Measurements from ENCODE around the gene ZER1. TPM values are rescaled to one million over a fixed set of nuclear protein-coding genes. Genes with fewer than 3 reads are reported as not detected.
A peak's percentile ranks its signal among the peaks of the same experiment; 100 is the strongest.
"Not testable (repeated sequence)": the region's sequence is repeated elsewhere in the genome, so short reads cannot be mapped to it uniquely, and the experiment has no call there.

The ZER1 gene
- total RNA-seq, 2 donors from 2014 or later = 30.6 to 32.6 TPM

DNA sequence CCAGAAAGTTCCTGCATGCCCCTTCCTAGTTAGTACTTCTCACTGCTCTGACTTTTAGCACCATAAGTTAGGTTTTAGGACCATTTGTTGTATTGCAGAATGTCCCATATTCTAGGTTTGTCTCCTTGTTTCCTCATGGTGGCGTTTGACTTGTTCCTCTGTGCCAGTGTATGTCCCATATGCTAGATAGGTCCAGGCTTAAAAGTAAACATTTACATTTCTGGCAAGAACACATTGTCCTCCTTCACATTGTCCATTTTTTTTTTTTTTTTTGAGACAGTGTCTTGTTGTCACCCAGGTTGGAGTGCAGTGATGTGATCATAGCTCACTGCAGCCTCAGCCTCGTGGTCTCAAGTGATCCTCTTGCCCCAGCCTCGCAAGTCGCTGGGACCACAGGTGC lies 30.8 kb upstream of the ZER1 start:
- no peaks in the 10 kb centered on the region for H3K9me3 Mint-ChIP-seq
- ATAC-seq (replicated peaks in 1 of 2) (no peak), DNase-seq (no peak)
- no peak overlapping the region for H3K4me3 Mint-ChIP-seq
- H3K4me1 Mint-ChIP-seq (ENCODE audit: low read depth) = no peaks in the 10 kb centered on the region
- H3K36me3 Mint-ChIP-seq (ENCODE audit: insufficient read depth in 2 of 2) = peaks cover 2 to 16% of the 10 kb centered on the region in 2 donors
- H3K27ac Mint-ChIP-seq = peak overlapping the region; percentile 44
- H3K27me3 Mint-ChIP-seq (ENCODE audit: low read depth) = no peaks in the 10 kb centered on the region

DNA sequence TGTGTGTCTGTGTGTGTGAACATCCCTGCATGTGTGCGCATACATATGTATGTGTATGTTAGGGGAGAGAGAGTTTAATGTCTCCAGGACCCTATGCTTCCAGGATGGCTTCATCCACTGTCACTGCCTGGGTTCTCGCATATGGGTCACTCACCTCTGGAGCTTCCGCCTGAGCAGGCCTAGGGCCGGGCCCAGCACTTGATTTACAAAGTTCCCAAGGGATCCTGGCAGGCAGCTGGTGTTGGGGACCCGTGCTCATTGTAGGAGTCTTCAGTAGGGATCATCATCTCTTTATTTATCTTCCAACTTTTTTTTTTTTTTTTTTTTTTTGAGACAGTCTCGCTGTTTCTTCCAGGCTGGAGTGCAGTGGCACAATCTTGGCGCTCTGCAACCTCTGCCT lies 28.3 kb upstream of the ZER1 start:
- H3K4me1 Mint-ChIP-seq (ENCODE audit: low read depth) = no peaks in the 10 kb centered on the region
- no peaks in the 10 kb centered on the region for H3K9me3 Mint-ChIP-seq
- H3K27me3 Mint-ChIP-seq (ENCODE audit: low read depth) = no peaks in the 10 kb centered on the region
- DNase-seq (no peak), ATAC-seq (replicated peaks in 1 of 2) (no peak)
- H3K36me3 Mint-ChIP-seq (ENCODE audit: insufficient read depth in 2 of 2) = peaks cover 2 to 13% of the 10 kb centered on the region in 2 donors
- H3K4me3 Mint-ChIP-seq = no peak overlapping the region
- H3K27ac Mint-ChIP-seq = no peak overlapping the region

DNA sequence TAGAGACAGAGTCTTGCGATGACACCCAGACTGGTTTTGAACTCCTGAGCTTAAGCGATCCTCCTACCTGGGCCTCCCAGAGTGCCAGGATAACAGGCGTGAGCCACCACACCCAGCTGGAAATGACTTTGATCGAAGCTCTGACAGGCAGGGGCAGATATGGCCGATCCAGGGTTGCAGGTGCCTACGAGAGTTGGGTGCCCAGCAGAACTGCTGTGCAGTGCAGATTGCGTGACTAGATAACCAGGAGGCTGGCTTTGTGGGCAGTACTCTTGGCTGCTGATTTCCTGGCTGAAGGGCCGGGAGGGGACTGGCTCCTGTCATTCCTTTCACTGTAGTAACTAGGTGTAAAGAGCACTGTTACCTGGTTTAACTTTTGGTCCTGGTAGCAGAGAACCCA lies 27.2 kb upstream of the ZER1 start:
- no peaks in the 10 kb centered on the region for H3K9me3 Mint-ChIP-seq
- no peak overlapping the region for H3K27ac Mint-ChIP-seq
- no peak overlapping the region for H3K4me3 Mint-ChIP-seq
- no peaks in the 10 kb centered on the region for H3K27me3 Mint-ChIP-seq (ENCODE audit: low read depth)
- H3K36me3 Mint-ChIP-seq (ENCODE audit: insufficient read depth in 2 of 2) = peaks cover 2 to 13% of the 10 kb centered on the region in 2 donors
- ATAC-seq (replicated peaks in 1 of 2) (no peak), DNase-seq (no peak)
- H3K4me1 Mint-ChIP-seq (ENCODE audit: low read depth) = no peaks in the 10 kb centered on the region

DNA sequence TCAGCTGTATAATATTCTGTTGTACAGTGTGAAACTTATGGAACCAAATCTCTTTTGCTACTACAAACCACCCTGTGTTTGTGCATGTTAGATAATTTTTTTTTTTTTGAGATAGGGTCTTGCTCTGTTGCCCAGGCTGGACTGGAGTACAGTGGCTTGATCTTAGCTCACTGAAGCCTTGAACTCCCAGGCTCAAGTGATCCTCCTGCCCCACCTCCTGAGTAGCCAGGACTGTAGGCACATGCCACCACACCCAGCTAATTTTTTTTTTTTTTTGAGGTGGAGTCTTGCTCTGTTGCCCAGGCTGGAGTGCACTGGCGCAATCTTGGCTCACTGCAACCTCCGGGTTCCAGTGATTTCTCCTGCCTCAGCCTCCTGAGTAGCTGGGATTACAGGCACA lies 23.2 kb upstream of the ZER1 start:
- not testable (repeated sequence) for ATAC-seq (replicated peaks in 1 of 2); H3K27me3 Mint-ChIP-seq (ENCODE audit: low read depth); H3K4me1 Mint-ChIP-seq (ENCODE audit: low read depth); H3K9me3 Mint-ChIP-seq; H3K4me3 Mint-ChIP-seq; DNase-seq; H3K36me3 Mint-ChIP-seq (ENCODE audit: insufficient read depth in 2 of 2); H3K27ac Mint-ChIP-seq

DNA sequence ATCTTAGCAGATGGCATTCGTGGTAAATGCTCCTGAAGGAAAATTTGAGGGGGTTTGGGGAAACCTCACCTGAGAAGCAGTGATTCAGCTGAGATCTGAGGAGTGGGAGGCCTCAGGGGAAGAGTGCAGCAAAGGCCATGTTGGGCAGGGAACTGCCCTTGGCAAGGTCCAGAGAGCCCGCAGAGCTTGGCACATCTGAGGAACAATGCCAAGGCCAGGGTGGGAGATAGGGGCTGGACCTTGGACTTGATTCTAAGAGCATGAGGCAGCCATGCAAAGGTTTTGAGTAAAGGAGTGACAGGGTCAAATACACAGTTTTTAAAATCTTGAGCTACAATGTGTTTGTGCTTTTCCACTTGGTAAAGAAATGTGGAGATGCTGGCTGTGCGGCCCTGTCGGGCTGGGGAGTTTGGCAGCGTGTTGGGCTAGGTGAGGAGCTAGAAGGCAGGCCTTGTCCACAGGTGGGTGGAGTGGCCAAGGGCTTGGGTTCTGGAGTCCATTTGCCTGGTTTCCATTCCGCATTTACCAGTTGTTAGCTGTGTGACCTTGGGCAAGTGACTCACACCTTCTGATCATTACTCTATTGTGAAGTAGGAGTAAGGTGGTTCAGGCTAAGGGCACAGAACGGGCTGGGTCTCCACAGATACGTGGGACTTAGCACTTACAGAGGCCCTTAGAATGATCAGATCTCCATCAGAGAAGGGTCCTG lies 21.4 kb upstream of the ZER1 start:
- Mint-ChIP-seq H3K4me1 (ENCODE audit: low read depth) (peaks cover 8% of the 10 kb centered on the region), H3K4me3 (no peak overlapping the region), H3K27ac (peak overlapping the region; percentile 48), H3K36me3 (ENCODE audit: insufficient read depth in 2 of 2) (peaks cover 3 to 4% of the 10 kb centered on the region in 2 donors), H3K27me3 (ENCODE audit: low read depth) (no peaks in the 10 kb centered on the region), H3K9me3 (no peaks in the 10 kb centered on the region)
- ATAC-seq (replicated peaks in 1 of 2) (no peak), DNase-seq (no peak)

DNA sequence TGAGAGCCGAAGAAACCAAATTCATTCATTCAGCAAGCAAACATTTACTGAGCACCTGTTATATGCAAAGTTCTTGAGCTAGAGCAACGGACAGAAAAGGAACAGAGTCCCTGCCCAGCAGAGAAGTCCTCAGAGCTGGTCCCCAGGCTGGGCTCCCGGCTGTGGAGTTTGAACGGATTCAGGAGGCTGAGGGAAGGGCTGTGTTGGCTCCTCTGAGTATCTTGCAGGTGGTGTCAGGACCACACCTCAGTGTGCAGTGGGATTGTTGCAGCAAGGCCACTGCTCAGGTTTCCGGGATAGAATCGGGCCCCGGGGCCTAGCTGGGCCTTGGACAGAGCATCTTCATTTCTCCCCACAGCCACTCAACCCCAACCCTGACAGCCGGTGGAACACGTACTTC lies 20.4 kb upstream of the ZER1 start:
- Mint-ChIP-seq H3K36me3 (ENCODE audit: insufficient read depth in 2 of 2) (peaks cover 2 to 5% of the 10 kb centered on the region in 2 donors), H3K27ac (no peak overlapping the region), H3K27me3 (ENCODE audit: low read depth) (no peaks in the 10 kb centered on the region), H3K9me3 (no peaks in the 10 kb centered on the region), H3K4me1 (ENCODE audit: low read depth) (peaks cover 13% of the 10 kb centered on the region), H3K4me3 (no peak overlapping the region)
- ATAC-seq (replicated peaks in 1 of 2) = no peak
- no peak for DNase-seq

DNA sequence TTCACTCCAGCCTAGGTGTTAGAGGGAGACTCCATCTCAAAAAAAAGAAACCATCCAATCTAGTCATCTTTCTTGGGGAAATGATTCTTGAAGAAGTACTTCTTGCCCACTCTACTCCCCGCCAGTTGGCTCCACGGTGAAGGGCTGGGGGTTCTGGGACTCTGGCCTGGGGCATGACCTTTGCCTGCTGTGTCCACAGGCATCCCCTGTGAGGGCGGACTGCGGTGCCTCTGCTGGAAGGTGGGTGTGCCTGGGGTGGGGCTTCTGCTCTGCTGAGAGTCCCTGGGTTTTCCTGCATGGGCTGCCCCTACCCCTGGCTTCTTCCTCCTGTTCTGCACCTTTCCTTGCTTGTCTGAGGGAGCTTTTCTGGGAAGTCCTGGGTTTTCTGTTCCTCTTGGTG lies 18.8 kb upstream of the ZER1 start:
- ATAC-seq (replicated peaks in 1 of 2) = no peak

DNA sequence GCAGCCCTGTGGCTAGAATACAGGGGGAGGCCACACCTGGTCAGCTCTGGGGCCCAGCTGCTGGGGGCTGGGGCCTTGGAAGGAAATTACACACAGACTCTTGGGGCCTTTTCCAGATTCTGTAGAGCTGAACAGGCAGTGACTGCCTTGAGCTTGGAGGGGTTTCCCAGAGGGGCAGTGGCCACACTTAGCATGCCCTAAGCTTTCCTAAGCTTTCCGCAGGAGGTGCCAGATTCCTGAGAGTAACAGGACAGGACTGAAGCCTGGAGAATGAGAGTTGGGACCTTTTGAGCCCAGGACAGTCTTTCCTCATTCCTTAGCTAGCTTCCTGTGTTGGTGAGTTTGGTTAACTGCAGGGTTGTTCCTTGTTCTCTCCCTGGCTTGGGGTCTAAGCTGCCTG lies 16.7 kb upstream of the ZER1 start:
- Mint-ChIP-seq H3K9me3 (no peaks in the 10 kb centered on the region), H3K4me1 (ENCODE audit: low read depth) (peaks cover 18% of the 10 kb centered on the region), H3K27me3 (ENCODE audit: low read depth) (no peaks in the 10 kb centered on the region), H3K36me3 (ENCODE audit: insufficient read depth in 2 of 2) (peaks cover 2% of the 10 kb centered on the region in 2 donors), H3K4me3 (peak overlapping the region; percentile 97 to 99), H3K27ac (no peak overlapping the region)
- no peak for DNase-seq
- no peak for ATAC-seq (replicated peaks in 1 of 2)

More for the DNA sequence above, 18.8 kb upstream of the ZER1 start:
- H3K4me1 Mint-ChIP-seq (ENCODE audit: low read depth) = peaks cover 18% of the 10 kb centered on the region
- peaks cover 2 to 5% of the 10 kb centered on the region in 2 donors for H3K36me3 Mint-ChIP-seq (ENCODE audit: insufficient read depth in 2 of 2)
- no peaks in the 10 kb centered on the region for H3K9me3 Mint-ChIP-seq
- H3K27me3 Mint-ChIP-seq (ENCODE audit: low read depth) = no peaks in the 10 kb centered on the region
- no peak for DNase-seq
- H3K27ac Mint-ChIP-seq = no peak overlapping the region
- no peak overlapping the region for H3K4me3 Mint-ChIP-seq

DNA sequence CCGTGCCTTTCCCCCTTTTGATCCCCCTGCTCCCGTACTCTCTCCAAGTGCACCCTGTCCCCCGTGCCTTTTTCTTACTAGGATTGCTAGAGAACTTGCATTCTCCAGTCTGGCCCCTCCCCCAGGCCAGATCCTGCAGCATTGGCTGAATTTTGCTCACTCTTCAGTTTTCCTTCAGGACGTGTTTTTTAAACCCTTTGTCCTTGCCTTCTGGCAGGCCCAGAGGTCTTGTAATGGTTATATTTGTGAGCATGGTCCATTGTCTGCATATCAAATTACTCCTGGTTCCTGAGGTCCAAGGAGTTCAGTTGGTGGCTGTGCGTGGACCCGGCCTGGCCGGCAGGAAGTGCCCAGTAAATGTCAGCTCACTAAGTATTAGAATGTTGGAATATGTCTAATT lies 15.9 kb upstream of the ZER1 start:
- Mint-ChIP-seq H3K27ac (peak overlapping the region; percentile 94), H3K36me3 (ENCODE audit: insufficient read depth in 2 of 2) (peaks cover 2% of the 10 kb centered on the region in 2 donors), H3K9me3 (no peaks in the 10 kb centered on the region), H3K4me3 (peak overlapping the region; percentile 97 to 99), H3K27me3 (ENCODE audit: low read depth) (no peaks in the 10 kb centered on the region), H3K4me1 (ENCODE audit: low read depth) (peaks cover 18% of the 10 kb centered on the region)
- peak; percentile 2 to 6 for DNase-seq
- no peak for ATAC-seq (replicated peaks in 1 of 2)

DNA sequence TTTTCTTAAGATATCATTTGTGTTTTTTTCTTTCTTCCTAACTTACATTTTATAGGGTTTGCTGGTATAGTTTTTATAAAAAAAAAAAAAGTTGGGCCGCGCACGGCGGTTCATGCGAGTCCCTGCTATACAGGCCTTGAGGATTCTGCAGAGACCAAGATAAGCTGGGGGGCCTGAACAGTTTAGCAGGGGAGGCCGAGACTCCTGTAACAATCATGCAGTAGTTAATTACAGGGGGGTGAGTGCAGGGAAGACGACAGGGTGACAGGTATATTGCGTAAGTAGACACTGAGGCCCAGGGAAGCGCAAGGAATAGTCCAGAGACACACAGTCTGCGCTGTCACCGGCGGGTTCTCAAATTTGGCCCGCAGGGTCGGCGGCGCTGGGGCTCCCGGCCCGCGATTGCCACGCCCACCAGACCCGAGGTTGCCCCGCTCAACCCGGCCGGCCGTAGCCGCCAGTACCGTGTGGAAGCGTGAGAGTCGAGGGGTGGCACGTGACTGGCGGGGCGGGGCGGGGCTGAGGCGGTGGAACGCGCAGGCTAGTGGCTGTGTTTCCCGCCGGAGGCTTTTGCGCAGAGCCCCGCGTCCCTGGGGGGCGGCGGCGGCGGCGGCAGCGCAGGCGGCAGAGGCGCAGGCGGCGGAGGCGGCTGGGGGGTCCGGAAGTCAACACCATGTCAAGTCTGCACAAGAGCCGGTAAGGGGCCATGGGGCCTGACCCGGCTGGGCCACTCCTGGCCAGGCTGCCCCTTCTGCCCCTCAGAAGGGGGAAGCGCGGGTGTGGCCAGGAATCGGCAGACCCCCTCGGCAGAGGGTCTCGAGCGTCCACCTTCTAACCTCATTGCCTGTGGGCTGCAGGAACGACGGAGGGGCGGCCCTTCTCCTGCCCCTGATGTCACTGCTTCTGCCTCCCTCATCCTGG lies 15.2 kb upstream of the ZER1 start, which contains the start of gene TBC1D13:
Gene TBC1D13, plus strand, starts transcription at position 573 of the 921 bp plus-strand sequence. Its CDS starts 101 bp downstream, at position 674.
- peak within 1 kb of the TSS; percentile 94 for H3K27ac Mint-ChIP-seq
- DNase-seq = peak; percentile 94
- no peaks in the 10 kb centered on the region for H3K27me3 Mint-ChIP-seq (ENCODE audit: low read depth)
- ATAC-seq (replicated peaks in 1 of 2) = peak; percentile 99 to 100
- H3K4me1 Mint-ChIP-seq (ENCODE audit: low read depth) = peaks cover 18% of the 10 kb centered on the region
- peak within 1 kb of the TSS; percentile 97 to 99 for H3K4me3 Mint-ChIP-seq
- H3K36me3 Mint-ChIP-seq (ENCODE audit: insufficient read depth in 2 of 2) = peaks cover 2% of the 10 kb centered on the region in 2 donors
- no peaks in the 10 kb centered on the region for H3K9me3 Mint-ChIP-seq

DNA sequence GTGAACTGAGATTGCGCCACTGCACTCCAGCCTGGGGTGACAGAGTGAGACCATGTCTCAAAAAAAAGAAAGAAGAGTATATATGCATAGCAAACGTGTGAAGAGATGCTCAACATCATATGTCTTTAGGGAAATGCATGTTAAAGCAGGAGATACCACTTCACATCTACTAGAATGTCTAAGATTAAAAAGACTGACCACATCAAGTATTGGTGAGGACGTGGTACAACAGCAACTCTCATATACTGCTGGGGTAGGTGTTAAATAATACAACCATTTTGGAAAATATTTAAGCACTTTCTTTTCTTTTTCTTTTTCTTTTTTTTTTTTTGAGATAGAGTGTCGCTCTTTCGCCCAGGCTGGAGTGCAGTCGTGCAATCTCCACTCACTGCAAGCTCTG lies 13.7 kb upstream of the ZER1 start:
- DNase-seq = no peak
- Mint-ChIP-seq H3K27ac (no peak overlapping the region), H3K9me3 (peaks cover 3% of the 10 kb centered on the region in 2 donors), H3K4me3 (peak overlapping the region in 1 of 2 donors; percentile 31), H3K4me1 (ENCODE audit: low read depth) (peaks cover 24% of the 10 kb centered on the region), H3K27me3 (ENCODE audit: low read depth) (no peaks in the 10 kb centered on the region), H3K36me3 (ENCODE audit: insufficient read depth in 2 of 2) (peaks cover 4 to 5% of the 10 kb centered on the region in 2 donors)
- ATAC-seq (replicated peaks in 1 of 2) = no peak

DNA sequence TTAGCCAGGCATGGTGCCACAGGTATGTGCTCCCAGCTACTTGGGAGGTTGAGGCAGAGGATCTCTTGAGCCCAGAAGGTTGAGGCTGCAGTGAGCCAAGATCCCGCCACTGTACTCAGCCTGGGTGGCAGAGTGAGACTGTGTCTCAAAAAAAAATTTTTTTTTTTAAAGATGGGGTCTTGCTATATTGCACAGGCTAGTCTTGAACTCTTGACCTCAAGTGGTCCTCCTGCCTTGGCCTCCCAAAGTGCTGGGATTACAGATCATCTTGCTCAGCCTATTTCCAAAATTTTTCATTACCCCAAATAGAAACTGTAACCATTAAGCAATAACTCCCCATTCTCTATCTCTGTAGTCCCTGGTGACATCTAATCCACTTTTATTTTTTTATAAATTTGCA lies 10.9 kb upstream of the ZER1 start:
- ATAC-seq (replicated peaks in 1 of 2) (no peak), DNase-seq (no peak)
- no peak overlapping the region for H3K4me3 Mint-ChIP-seq
- peaks cover 11% of the 10 kb centered on the region for H3K4me1 Mint-ChIP-seq (ENCODE audit: low read depth)
- H3K36me3 Mint-ChIP-seq (ENCODE audit: insufficient read depth in 2 of 2) = peaks cover 4 to 5% of the 10 kb centered on the region in 2 donors
- H3K9me3 Mint-ChIP-seq = peaks cover 3% of the 10 kb centered on the region in 2 donors
- no peaks in the 10 kb centered on the region for H3K27me3 Mint-ChIP-seq (ENCODE audit: low read depth)
- no peak overlapping the region for H3K27ac Mint-ChIP-seq

Data from activated T-cell treated with anti-CD3 and anti-CD28 coated beads, Interleukin-2, amount 50 U/mL, for 72 hours (primary cell).